ENCODE data around the gene LYPD5.

LYPD5 gene

DNA sequence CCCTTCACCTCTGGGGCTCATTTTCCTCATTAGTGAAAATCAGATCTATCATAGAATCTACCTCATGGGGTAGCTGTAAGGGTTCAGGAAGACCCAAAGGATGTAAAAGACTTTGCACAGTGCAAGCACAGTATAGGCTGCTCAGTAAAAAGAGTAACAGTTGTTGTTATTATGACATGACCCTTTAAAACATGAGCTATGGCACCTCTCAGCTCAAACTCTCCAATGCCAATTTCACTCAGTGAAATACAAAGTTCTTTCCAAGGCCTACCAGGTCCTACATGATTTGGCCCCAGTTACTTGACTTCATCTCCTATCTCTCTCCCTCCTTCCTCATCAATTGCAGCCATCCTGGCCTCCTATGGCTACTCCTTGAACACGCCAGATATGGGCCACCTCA is 52.3 kb downstream of the LYPD5 start:
- DNase-seq: no peak

DNA sequence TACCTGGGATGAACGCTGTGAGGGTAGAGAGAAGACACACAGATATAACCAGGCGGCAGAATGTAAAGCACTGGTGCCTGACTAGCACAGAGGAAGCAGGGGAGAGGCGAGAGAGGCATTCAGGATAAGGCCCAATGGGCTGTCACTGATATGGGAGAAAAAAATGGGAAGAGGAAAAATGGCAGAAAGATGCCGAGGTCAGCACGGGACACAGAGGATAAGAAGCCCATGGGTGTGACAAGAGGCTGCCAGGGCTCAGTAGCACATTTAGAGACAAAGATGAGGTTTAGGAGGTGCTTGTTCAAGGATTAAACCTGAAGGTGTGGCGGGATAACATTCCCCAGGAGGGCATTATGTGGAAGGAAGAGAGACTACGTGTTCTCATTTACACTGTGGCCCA is 53.1 kb downstream of the LYPD5 start:
- DNase-seq: no peak

DNA sequence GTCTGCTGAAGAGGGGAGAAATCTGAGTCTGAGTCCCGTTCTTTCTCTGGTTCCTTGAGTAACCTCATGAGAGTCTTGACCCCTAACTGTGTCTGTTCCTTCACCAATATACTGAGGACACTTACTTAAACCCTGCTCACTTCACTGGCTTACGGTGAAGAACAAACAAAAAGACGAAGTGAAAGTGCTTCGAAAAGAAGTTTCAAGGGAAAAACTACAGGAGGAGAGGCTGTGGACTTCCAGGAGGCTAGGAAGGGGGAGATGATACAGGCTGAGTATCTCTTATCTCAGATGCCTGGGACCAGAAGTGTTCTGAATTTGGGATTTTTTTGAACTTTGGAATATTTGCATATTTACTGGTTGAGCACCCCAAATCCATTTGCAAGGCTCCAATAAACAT is 53.6 kb downstream of the LYPD5 start:
- no peak for DNase-seq

DNA sequence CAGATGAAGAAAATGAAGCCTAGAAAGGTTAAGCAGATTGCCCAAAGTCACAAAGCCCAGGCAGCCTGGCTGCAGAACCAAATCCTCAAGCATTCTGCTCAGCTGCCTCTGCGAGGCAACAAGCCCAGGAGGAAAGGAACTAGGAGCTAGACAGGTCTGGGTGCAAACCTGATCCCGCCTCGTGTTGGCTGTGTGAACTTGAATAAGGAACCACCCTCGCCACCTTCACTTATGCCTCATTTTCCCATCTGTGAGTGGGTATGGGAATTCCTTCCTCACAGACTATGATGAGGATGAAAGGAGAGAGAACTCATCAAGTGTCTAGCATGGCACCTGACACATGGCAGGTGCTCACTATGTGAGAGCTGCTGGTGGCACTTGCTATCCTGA is 54.0 kb downstream of the LYPD5 start:
- DNase-seq: no peak

DNA sequence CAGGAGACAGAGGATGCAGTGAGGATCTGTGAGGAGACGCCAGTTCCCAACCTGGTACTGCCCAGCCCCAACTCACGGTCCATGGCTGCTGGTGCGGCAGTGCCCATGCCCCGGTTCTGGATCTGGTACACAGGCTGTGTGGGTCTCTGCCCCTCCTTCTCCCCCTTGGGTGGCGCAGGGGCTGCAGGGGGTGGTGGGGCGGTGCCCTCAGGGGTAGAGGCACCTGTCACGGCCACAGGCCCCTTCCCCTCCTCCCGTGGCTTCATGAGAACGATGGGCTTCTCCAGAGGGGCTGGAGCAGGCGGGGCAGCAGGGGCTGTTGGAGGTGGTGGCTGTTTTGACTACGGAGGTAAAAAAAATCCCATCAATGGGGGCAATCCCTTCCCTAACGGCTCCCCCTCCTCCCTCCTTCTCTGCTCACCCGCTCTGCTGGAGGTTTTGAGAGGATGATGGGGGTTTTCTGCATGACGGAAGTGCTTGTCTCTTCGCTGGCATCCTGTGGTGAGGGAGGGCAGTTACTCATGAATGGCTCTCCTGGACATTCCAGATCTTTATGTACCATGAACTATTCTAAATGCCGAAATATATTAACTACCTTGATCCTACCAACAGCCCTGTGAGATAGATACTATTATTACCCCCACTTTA is 54.6 kb downstream of the LYPD5 start:
- no peak for DNase-seq

Data from NCI-H446 (cell line).